Smooth muscle cell (in vitro differentiated cells): ENCODE results near the gene NUTF2. TPM values are rescaled to one million over a fixed set of nuclear protein-coding genes. Genes with fewer than 3 reads are reported as not detected.

Experiments
- DNase-seq: peaks from one replicate; lab custom pipeline; 2025; ENCODE audit not compliant: unreplicated experiment; lab: John Stamatoyannopoulos, UW
- H2AFZ ChIP-seq: fragments of 200-600 bp; sonication (generic); 2 replicates; pipeline ENCODE4 v1.6.0; 2016; ENCODE audit warnings: antibody characterized with exemption, low read depth, mild to moderate bottlenecking
- H3F3A ChIP-seq: fragments of 200-600 bp; sonication (generic); 2 replicates; pipeline ENCODE4 v1.6.0; 2017; ENCODE audit warnings: antibody characterized with exemption, low read depth
- H3K27ac ChIP-seq: fragments of 200-600 bp; sonication (generic); 2 replicates; pipeline ENCODE4 v1.5.1; 2016; ENCODE audit warnings: low read depth, mild to moderate bottlenecking
- H3K27me3 ChIP-seq: fragments of 200-600 bp; sonication (generic); 2 replicates; pipeline ENCODE4 v1.6.1; 2016; ENCODE audit warnings: low read depth, mild to moderate bottlenecking
- H3K36me3 ChIP-seq: fragments of 200-600 bp; sonication (generic); 2 replicates; pipeline ENCODE4 v1.5.1; 2016; ENCODE audit warnings: low read depth
- H3K4me1 ChIP-seq: fragments of 200-600 bp; sonication (generic); 2 replicates; pipeline ENCODE4 v1.5.1; 2016; ENCODE audit warnings: low read depth
- H3K4me2 ChIP-seq: fragments of 200-600 bp; sonication (generic); 2 replicates; pipeline ENCODE4 v1.6.0; 2016; ENCODE audit warnings: mild to moderate bottlenecking
- H3K4me3 ChIP-seq: fragments of 200-600 bp; sonication (generic); 2 replicates; pipeline ENCODE4 v1.5.1; 2016; ENCODE audit warnings: mild to moderate bottlenecking
- H3K79me2 ChIP-seq: fragments of 200-600 bp; sonication (generic); 2 replicates; pipeline ENCODE4 v1.6.0; 2016; ENCODE audit warnings: low read depth, mild to moderate bottlenecking
- H3K9ac ChIP-seq: fragments of 200-600 bp; sonication (generic); 2 replicates; pipeline ENCODE4 v1.6.0; 2016; ENCODE audit warnings: low read depth
- H3K9me3 ChIP-seq: fragments of 200-600 bp; sonication (generic); replicated peaks from 2 replicates; pipeline ENCODE4 v1.5.1; 2016; ENCODE audit warnings: low read depth
- H4K20me1 ChIP-seq: fragments of 200-600 bp; sonication (generic); 2 replicates; pipeline ENCODE4 v1.6.0; 2016; ENCODE audit warnings: low read depth
- CTCF ChIP-seq: fragments of 200-600 bp; sonication (generic); IDR thresholded peaks from 2 replicates; pipeline ENCODE4 v1.5.1; 2017; ENCODE audit warnings: borderline replicate concordance, mild to moderate bottlenecking, antibody characterized with exemption; ENCODE audit not compliant: insufficient read depth, poor library complexity, severe bottlenecking
- WGBS: methylation state at CpG from one replicate; pipeline ENCODE4 v1.1.7; 2016; ENCODE audit warnings: low lambda C conversion rate; 5-methylcytosine and 5-hydroxymethylcytosine counted together
- polyA plus RNA-seq: library from polyadenylated mRNA; unstranded; fragments of >200 nt; fragmentation: Nextera tagmentation; extraction: Ambion mirVana; gene quantifications from 2 replicates; pipeline ENCODE4 v1.2.1, GENCODE V29; 2016
- total RNA-seq: library from RNA; depleted of rRNA; stranded (reverse); fragments of >200 nt; gene quantifications from 2 replicates; pipeline ENCODE4 v1.2.3, GENCODE V29; 2014

The NUTF2 gene
- total and polyA plus RNA-seq, 2 experiments from 2014 or later, result 115 to 202 TPM

DNA sequence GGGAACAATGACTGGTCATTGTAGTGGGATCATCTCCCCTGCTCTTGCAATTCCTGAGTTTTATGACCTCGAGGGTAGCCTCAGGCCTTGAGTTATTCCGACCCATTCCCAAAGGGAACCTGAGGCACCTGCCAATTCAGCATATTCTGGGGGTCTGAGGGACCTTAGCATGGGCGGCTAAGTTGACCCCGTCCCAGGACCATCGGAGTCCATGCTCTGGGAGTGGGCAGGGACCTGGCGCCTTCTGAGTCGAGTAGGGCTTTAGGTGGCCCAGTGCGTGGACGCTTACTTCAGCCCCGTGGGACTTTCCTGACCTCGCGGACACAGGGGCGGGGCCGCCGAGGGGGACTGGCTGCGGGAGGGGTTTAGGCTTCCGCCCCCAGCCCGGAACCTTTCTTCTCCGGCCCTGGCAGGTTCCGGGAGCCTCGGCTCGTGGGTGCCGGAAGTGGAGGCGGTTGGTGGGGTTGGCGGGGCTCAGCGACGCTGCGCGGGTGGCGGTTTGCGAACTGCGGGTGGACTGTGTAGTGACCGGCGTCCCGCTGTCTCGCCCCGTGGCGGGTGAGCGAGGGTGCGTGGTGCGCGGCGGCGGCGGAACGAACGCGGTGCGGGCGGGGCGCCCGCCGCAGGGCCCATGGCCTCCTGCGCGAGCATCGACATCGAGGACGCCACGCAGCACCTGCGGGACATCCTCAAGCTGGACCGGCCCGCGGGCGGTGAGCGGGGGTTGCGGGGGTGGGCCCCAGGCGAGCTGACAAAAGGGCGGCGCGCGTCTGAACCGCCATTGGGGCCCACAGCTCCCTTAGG, 26.1 kb downstream of the NUTF2 start, which contains the start of gene EDC4:
Gene EDC4 (plus strand): TSS at position 422 of the 804 bp plus-strand sequence. CDS start 210 bp downstream, at position 632.
- no peaks in the 10 kb centered on the region for H3K27me3 ChIP-seq
- TF ChIP-seq CTCF, result no peak
- peaks cover 14% of the 10 kb centered on the region for H3F3A ChIP-seq
- H3K4me3 ChIP-seq, result peak within 1 kb of the TSS; percentile 87
- peak within 1 kb of the TSS; percentile 100 for H3K4me2 ChIP-seq
- no peaks in the 10 kb centered on the region for H3K9me3 ChIP-seq
- peaks cover 38% of the 10 kb centered on the region for H3K79me2 ChIP-seq
- peak; percentile 57 for DNase-seq
- peak within 1 kb of the TSS; percentile 63 for H3K27ac ChIP-seq
- H3K9ac ChIP-seq, result peak within 1 kb of the TSS; percentile 93
- peak within 1 kb of the TSS; percentile 39 for H2AFZ ChIP-seq
- 8% methylated on average over 32 of the region's 72 CpGs for WGBS
- H4K20me1 ChIP-seq, result peaks cover 36% of the 10 kb centered on the region
- peaks cover 13% of the 10 kb centered on the region for H3K4me1 ChIP-seq
- H3K36me3 ChIP-seq, result no peaks in the 10 kb centered on the region

- no peak for DNase-seq
- no peaks in the 10 kb centered on the region for H3K27me3 ChIP-seq
- peaks cover 38% of the 10 kb centered on the region for H3K79me2 ChIP-seq
- no peak for TF ChIP-seq CTCF
- peak overlapping the region; percentile 100 for H3K4me2 ChIP-seq
- peak overlapping the region; percentile 63 for H3K27ac ChIP-seq
- H4K20me1 ChIP-seq, result peaks cover 32% of the 10 kb centered on the region
- peak overlapping the region; percentile 39 for H2AFZ ChIP-seq
- H3K4me1 ChIP-seq, result peaks cover 13% of the 10 kb centered on the region
- H3K9ac ChIP-seq, result peak overlapping the region; percentile 93
- peak overlapping the region; percentile 87 for H3K4me3 ChIP-seq
- 25% methylated on average over 23 of the region's 23 CpGs for WGBS
- H3K9me3 ChIP-seq, result no peaks in the 10 kb centered on the region
- peaks cover 13% of the 10 kb centered on the region for H3F3A ChIP-seq
- H3K36me3 ChIP-seq, result no peaks in the 10 kb centered on the region
These were observed 27.0 kb downstream of the NUTF2 start for GRCh38 chr16:67873435-67874370.

- H3K4me1 ChIP-seq, result peaks cover 13% of the 10 kb centered on the region
- 95% methylated on average over 3 of the region's 3 CpGs for WGBS
These were observed 27.6 kb downstream of the NUTF2 start for GRCh38 chr16:67874372-67874771.

More at GRCh38 chr16:67874372-67874771, 27.6 kb downstream of the NUTF2 start:
- Histone ChIP-seq H3K27me3 (no peaks in the 10 kb centered on the region), H3K9me3 (no peaks in the 10 kb centered on the region), H4K20me1 (peaks cover 32% of the 10 kb centered on the region), H3K27ac (no peak overlapping the region), H3K4me2 (peak overlapping the region; percentile 100), H3K36me3 (no peaks in the 10 kb centered on the region), H3K79me2 (peaks cover 38% of the 10 kb centered on the region), H3K4me3 (peak overlapping the region; percentile 87), H3K9ac (peak overlapping the region; percentile 93), H2AFZ (no peak overlapping the region), H3F3A (peaks cover 13% of the 10 kb centered on the region)
- no peak for TF ChIP-seq CTCF
- no peak for DNase-seq
